ENCODE data around the gene REEP6.
A peak's percentile ranks its signal among the peaks of the same experiment; 100 is the strongest.

Gene REEP6

DNA sequence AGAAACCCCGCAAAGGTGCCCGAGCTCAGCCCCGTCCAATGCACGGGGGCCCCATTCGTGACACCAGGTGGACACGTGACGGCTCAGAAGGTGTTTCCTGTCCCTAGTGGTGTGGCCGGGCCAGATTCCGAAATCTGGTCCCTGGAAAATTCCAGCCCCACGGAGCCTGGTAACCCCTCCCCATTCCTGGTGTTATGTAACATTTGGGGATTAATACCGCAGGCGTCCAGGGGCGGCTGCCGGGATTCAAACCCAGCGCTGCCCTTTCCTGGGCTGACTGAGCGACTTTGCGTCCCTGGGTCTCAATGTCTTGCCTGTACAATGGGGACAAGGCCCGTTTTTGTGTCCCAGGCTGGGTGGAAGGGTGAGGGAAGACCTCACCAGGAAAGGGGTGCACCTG lies 31.9 kb downstream of the REEP6 start:
- H2BK5ac ChIP-seq (ENCODE audit: low read length): no peak overlapping the region
- no peak overlapping the region for H3K4ac ChIP-seq (ENCODE audit: low read length)
- H3K18ac ChIP-seq (ENCODE audit: low read length): peak overlapping the region; percentile 17
- H2BK12ac ChIP-seq (ENCODE audit: low read length): no peak overlapping the region
- H3K27me3 ChIP-seq (ENCODE audit: control insufficient read depth in 3 of 3, insufficient read depth in 3 of 3, low read depth in 1 of 3, low read length in 3 of 3): peaks cover 8 to 62% (median 33%) of the 10 kb centered on the region in 3 experiments
- no peak overlapping the region for H3K27ac ChIP-seq (replicated peaks; ENCODE audit: low read length)
- WGBS, 2 donors (ENCODE audit: extremely low coverage in 2 of 2, insufficient read length in 2 of 2, insufficient replicate concordance in 1 of 2): no CpG with 5 or more reads among the region's 18 CpGs
- peaks cover 4 to 6% of the 10 kb centered on the region in 2 donors for H3K4me1 ChIP-seq (ENCODE audit: control insufficient read depth in 2 of 2, insufficient read depth in 1 of 2, low read depth in 1 of 2, low read length in 2 of 2)
- H4K91ac ChIP-seq (ENCODE audit: low read depth, low read length, poor library complexity): no peak overlapping the region
- no peak overlapping the region for H3K9ac ChIP-seq (ENCODE audit: low read depth, low read length, poor library complexity)
- H2AFZ ChIP-seq (ENCODE audit: low read length): no peak overlapping the region
- H2AK5ac ChIP-seq (ENCODE audit: low read depth, low read length): peak overlapping the region; percentile 24
- H3K79me1 ChIP-seq (ENCODE audit: low read depth, low read length): peaks cover 2% of the 10 kb centered on the region
- H2BK120ac ChIP-seq (ENCODE audit: low read depth, low read length): no peak overlapping the region
- no peak overlapping the region for H2BK15ac ChIP-seq (ENCODE audit: low read length)
- H3K23ac ChIP-seq (ENCODE audit: low read depth, low read length, poor library complexity): no peak overlapping the region
- no peaks in the 10 kb centered on the region for H3K36me3 ChIP-seq (replicated peaks in 1 of 2; ENCODE audit: control insufficient read depth in 2 of 2, insufficient read depth in 2 of 2, low read length in 2 of 2)
- H4K8ac ChIP-seq (ENCODE audit: low read depth, low read length): no peak overlapping the region
- no peak overlapping the region for H3K4me3 ChIP-seq (ENCODE audit: low read length in 2 of 2)
- DNase-seq (ENCODE audit: low spot score): no peak
- H3K14ac ChIP-seq (ENCODE audit: low read length): no peak overlapping the region
- peaks cover 0 to 5% of the 10 kb centered on the region in 2 donors for H3K9me3 ChIP-seq (replicated peaks in 1 of 2; ENCODE audit: control insufficient read depth in 2 of 2, insufficient read depth in 1 of 2, low read depth in 1 of 2, low read length in 2 of 2)
- H3K4me2 ChIP-seq (ENCODE audit: insufficient read depth, low read length, poor library complexity, severe bottlenecking): no peak overlapping the region

DNA sequence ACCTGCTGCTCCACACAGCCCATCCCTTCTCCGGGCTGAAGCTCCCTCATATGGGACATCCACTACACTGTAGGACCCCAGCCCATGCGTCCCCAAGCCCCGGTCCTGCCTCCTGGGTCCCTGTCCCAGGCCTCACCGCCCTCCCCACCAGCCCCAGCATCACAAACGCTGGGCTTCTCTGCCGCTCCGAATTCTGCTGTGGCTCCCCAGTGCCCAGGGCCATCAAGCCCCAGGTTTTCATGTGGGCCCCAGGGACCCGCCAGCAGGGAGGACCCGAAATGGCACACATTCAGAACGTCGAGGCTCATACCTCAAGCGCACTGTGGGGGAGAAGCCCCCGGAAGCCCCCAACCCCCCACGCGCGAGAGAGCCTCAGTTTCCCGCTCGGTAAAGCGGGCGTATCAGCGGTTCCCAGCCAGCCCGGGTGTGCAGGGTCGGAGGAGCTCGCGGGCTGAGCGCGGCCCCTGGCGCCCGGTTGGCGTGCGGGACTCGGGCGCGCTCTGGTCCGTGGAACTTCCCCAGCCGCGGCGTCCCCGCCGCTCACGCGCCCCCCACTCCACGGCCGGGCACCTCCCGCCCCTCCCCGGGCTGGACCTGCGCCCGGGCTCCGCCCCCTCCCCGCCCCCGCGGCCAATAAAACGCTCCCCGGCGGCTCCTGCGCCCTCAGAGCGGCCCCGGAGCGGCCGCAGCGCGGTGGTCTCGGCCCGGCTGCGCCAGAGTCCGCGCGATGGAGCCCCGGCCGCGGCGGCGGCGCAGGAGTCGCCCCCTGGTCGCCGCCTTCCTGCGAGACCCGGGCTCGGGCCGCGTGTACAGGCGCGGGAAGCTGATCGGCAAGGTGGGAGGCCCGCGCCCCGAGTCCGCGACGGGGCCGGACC lies 32.7 kb downstream of the REEP6 start, which contains the start of gene PLK5:
PLK5 (plus strand) TSS at position 666 of the 875 bp plus-strand sequence. CDS start 2,920 bp downstream, outside the sequence.
- no peak within 1 kb of the TSS for H2BK5ac ChIP-seq (ENCODE audit: low read length)
- peak within 1 kb of the TSS; percentile 98 for H2BK12ac ChIP-seq (ENCODE audit: low read length)
- peak within 1 kb of the TSS; percentile 71 for H3K14ac ChIP-seq (ENCODE audit: low read length)
- H3K18ac ChIP-seq (ENCODE audit: low read length): peak within 1 kb of the TSS; percentile 87
- H3K4me2 ChIP-seq (ENCODE audit: insufficient read depth, low read length, poor library complexity, severe bottlenecking): peak within 1 kb of the TSS; percentile 69
- peak within 1 kb of the TSS; percentile 33 to 78 for H3K4me3 ChIP-seq (ENCODE audit: low read length in 2 of 2)
- H3K23ac ChIP-seq (ENCODE audit: low read depth, low read length, poor library complexity): peak within 1 kb of the TSS; percentile 94
- peak within 1 kb of the TSS; percentile 89 for H3K9ac ChIP-seq (ENCODE audit: low read depth, low read length, poor library complexity)
- peaks cover 4 to 6% of the 10 kb centered on the region in 2 donors for H3K4me1 ChIP-seq (ENCODE audit: control insufficient read depth in 2 of 2, insufficient read depth in 1 of 2, low read depth in 1 of 2, low read length in 2 of 2)
- peaks cover 2% of the 10 kb centered on the region for H3K79me1 ChIP-seq (ENCODE audit: low read depth, low read length)
- H3K27me3 ChIP-seq (ENCODE audit: control insufficient read depth in 3 of 3, insufficient read depth in 3 of 3, low read depth in 1 of 3, low read length in 3 of 3): peaks cover 8 to 57% (median 31%) of the 10 kb centered on the region in 3 experiments
- DNase-seq (ENCODE audit: low spot score): no peak
- peaks cover 0 to 5% of the 10 kb centered on the region in 2 donors for H3K9me3 ChIP-seq (replicated peaks in 1 of 2; ENCODE audit: control insufficient read depth in 2 of 2, insufficient read depth in 1 of 2, low read depth in 1 of 2, low read length in 2 of 2)
- no peak within 1 kb of the TSS for H3K27ac ChIP-seq (replicated peaks; ENCODE audit: low read length)
- peak within 1 kb of the TSS; percentile 52 for H4K8ac ChIP-seq (ENCODE audit: low read depth, low read length)
- peak within 1 kb of the TSS; percentile 8 for H2BK15ac ChIP-seq (ENCODE audit: low read length)
- no peak within 1 kb of the TSS for H4K91ac ChIP-seq (ENCODE audit: low read depth, low read length, poor library complexity)
- no peak within 1 kb of the TSS for H3K4ac ChIP-seq (ENCODE audit: low read length)
- no peaks in the 10 kb centered on the region for H3K36me3 ChIP-seq (replicated peaks in 1 of 2; ENCODE audit: control insufficient read depth in 2 of 2, insufficient read depth in 2 of 2, low read length in 2 of 2)
- peak within 1 kb of the TSS; percentile 63 for H2AK5ac ChIP-seq (ENCODE audit: low read depth, low read length)
- WGBS, 2 donors (ENCODE audit: extremely low coverage in 2 of 2, insufficient read length in 2 of 2, insufficient replicate concordance in 1 of 2): no CpG with 5 or more reads among the region's 92 CpGs
- H2AFZ ChIP-seq (ENCODE audit: low read length): peak within 1 kb of the TSS; percentile 69
- H2BK120ac ChIP-seq (ENCODE audit: low read depth, low read length): no peak within 1 kb of the TSS

DNA sequence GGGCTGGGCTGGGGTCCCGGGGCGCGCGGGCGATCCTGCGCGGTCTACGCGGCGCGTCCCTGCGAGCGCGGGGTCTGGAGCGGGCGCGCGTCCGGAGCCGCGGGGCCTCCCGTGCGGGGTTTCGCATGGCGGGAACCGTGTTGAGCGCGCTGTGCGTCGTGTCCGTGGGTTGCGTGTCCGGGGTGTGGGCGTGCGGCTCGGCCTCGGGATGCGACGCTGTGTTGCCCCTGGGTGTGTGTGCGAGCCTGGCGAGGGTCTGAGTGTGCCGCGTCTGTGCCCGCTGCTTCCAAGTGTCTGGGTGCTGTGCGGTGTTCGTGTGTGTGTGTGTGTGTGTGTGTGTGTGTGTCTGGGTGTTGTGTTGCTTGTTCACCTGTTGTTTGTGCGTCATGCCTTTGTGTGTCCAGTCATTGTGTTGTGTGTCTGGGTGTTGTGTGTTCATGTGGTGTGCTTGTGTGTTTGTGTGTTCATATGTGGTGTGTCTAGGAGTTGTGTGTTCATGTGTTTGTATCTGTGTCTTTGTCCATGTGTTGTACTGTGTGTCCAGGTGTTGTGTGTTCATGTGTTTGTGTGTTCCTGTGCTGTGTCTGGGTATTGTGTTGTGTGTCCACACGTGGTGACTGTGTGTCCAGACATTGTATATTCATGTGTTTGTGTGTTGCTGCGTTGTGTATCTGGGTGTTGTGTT lies 33.4 kb downstream of the REEP6 start:
- H4K91ac ChIP-seq (ENCODE audit: low read depth, low read length, poor library complexity): no peak overlapping the region
- no peak overlapping the region for H3K4ac ChIP-seq (ENCODE audit: low read length)
- H3K4me1 ChIP-seq (ENCODE audit: control insufficient read depth in 2 of 2, insufficient read depth in 1 of 2, low read depth in 1 of 2, low read length in 2 of 2): peaks cover 4 to 6% of the 10 kb centered on the region in 2 donors
- H2BK12ac ChIP-seq (ENCODE audit: low read length): peak overlapping the region; percentile 98
- peak overlapping the region; percentile 39 for H3K14ac ChIP-seq (ENCODE audit: low read length)
- peak overlapping the region; percentile 89 for H3K9ac ChIP-seq (ENCODE audit: low read depth, low read length, poor library complexity)
- peak overlapping the region; percentile 69 for H2AFZ ChIP-seq (ENCODE audit: low read length)
- DNase-seq (ENCODE audit: low spot score): no peak
- H3K23ac ChIP-seq (ENCODE audit: low read depth, low read length, poor library complexity): peak overlapping the region; percentile 94
- peak overlapping the region; percentile 52 for H4K8ac ChIP-seq (ENCODE audit: low read depth, low read length)
- H2AK5ac ChIP-seq (ENCODE audit: low read depth, low read length): peak overlapping the region; percentile 63
- H3K9me3 ChIP-seq (replicated peaks in 1 of 2; ENCODE audit: control insufficient read depth in 2 of 2, insufficient read depth in 1 of 2, low read depth in 1 of 2, low read length in 2 of 2): peaks cover 0 to 5% of the 10 kb centered on the region in 2 donors
- no peak overlapping the region for H2BK120ac ChIP-seq (ENCODE audit: low read depth, low read length)
- H2BK5ac ChIP-seq (ENCODE audit: low read length): no peak overlapping the region
- no peak overlapping the region for H3K27ac ChIP-seq (replicated peaks; ENCODE audit: low read length)
- H3K18ac ChIP-seq (ENCODE audit: low read length): peak overlapping the region; percentile 74
- H2BK15ac ChIP-seq (ENCODE audit: low read length): peak overlapping the region; percentile 8
- peak overlapping the region; percentile 69 for H3K4me2 ChIP-seq (ENCODE audit: insufficient read depth, low read length, poor library complexity, severe bottlenecking)
- peaks cover 2% of the 10 kb centered on the region for H3K79me1 ChIP-seq (ENCODE audit: low read depth, low read length)
- WGBS, 2 donors (ENCODE audit: extremely low coverage in 2 of 2, insufficient read length in 2 of 2, insufficient replicate concordance in 1 of 2): no CpG with 5 or more reads among the region's 49 CpGs
- peak overlapping the region; percentile 33 to 78 for H3K4me3 ChIP-seq (ENCODE audit: low read length in 2 of 2)
- no peaks in the 10 kb centered on the region for H3K36me3 ChIP-seq (replicated peaks in 1 of 2; ENCODE audit: control insufficient read depth in 2 of 2, insufficient read depth in 2 of 2, low read length in 2 of 2)
- H3K27me3 ChIP-seq (ENCODE audit: control insufficient read depth in 3 of 3, insufficient read depth in 3 of 3, low read depth in 1 of 3, low read length in 3 of 3): peaks cover 8 to 53% (median 31%) of the 10 kb centered on the region in 3 experiments

DNA sequence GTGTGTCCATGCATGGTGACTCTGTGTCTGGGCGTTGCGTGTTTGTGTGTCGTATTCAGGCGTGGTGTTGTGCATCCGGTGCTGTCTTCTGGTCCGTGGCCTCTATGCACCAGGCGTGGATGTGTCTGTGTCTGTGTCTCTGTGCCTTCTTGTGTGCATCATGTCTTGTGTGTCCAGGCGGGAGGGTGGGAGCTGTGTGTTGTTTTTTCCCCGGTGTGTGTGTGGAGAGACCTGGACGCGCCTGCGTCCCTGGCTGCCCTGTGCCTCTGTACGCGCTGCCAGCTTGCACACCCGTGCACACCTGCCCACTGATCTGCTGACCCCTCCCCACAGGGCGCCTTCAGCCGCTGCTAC lies 34.0 kb downstream of the REEP6 start:
- peak overlapping the region; percentile 69 for H2BK12ac ChIP-seq (ENCODE audit: low read length)
- H3K18ac ChIP-seq (ENCODE audit: low read length): peak overlapping the region; percentile 40
- H3K79me1 ChIP-seq (ENCODE audit: low read depth, low read length): peaks cover 2% of the 10 kb centered on the region
- H3K4me3 ChIP-seq (ENCODE audit: low read length in 2 of 2): peak overlapping the region in 1 of 2 donors; percentile 78
- DNase-seq (ENCODE audit: low spot score): no peak
- H3K36me3 ChIP-seq (replicated peaks in 1 of 2; ENCODE audit: control insufficient read depth in 2 of 2, insufficient read depth in 2 of 2, low read length in 2 of 2): no peaks in the 10 kb centered on the region
- H2AFZ ChIP-seq (ENCODE audit: low read length): no peak overlapping the region
- H2BK5ac ChIP-seq (ENCODE audit: low read length): peak overlapping the region; percentile 83
- H2BK120ac ChIP-seq (ENCODE audit: low read depth, low read length): no peak overlapping the region
- H3K4me1 ChIP-seq (ENCODE audit: control insufficient read depth in 2 of 2, insufficient read depth in 1 of 2, low read depth in 1 of 2, low read length in 2 of 2): peaks cover 4 to 6% of the 10 kb centered on the region in 2 donors
- no CpG with 5 or more reads among the region's 17 CpGs for WGBS, 2 donors (ENCODE audit: extremely low coverage in 2 of 2, insufficient read length in 2 of 2, insufficient replicate concordance in 1 of 2)
- H3K9me3 ChIP-seq (replicated peaks in 1 of 2; ENCODE audit: control insufficient read depth in 2 of 2, insufficient read depth in 1 of 2, low read depth in 1 of 2, low read length in 2 of 2): peaks cover 0 to 5% of the 10 kb centered on the region in 2 donors
- H3K14ac ChIP-seq (ENCODE audit: low read length): peak overlapping the region; percentile 5
- no peak overlapping the region for H4K91ac ChIP-seq (ENCODE audit: low read depth, low read length, poor library complexity)
- H3K27me3 ChIP-seq (ENCODE audit: control insufficient read depth in 3 of 3, insufficient read depth in 3 of 3, low read depth in 1 of 3, low read length in 3 of 3): peaks cover 8 to 51% (median 31%) of the 10 kb centered on the region in 3 experiments
- H2BK15ac ChIP-seq (ENCODE audit: low read length): peak overlapping the region; percentile 8
- no peak overlapping the region for H3K4me2 ChIP-seq (ENCODE audit: insufficient read depth, low read length, poor library complexity, severe bottlenecking)
- H3K23ac ChIP-seq (ENCODE audit: low read depth, low read length, poor library complexity): peak overlapping the region; percentile 94
- H2AK5ac ChIP-seq (ENCODE audit: low read depth, low read length): peak overlapping the region; percentile 93
- no peak overlapping the region for H3K27ac ChIP-seq (replicated peaks; ENCODE audit: low read length)
- H4K8ac ChIP-seq (ENCODE audit: low read depth, low read length): peak overlapping the region; percentile 7
- H3K9ac ChIP-seq (ENCODE audit: low read depth, low read length, poor library complexity): peak overlapping the region; percentile 66
- H3K4ac ChIP-seq (ENCODE audit: low read length): no peak overlapping the region

Data from neuronal stem cell (in vitro differentiated cells).